DOHH2 (cell line): Measurements from ENCODE around the gene FAM229A.

Experiments used
- EZH2phosphoT487 ChIP-seq: fragments of 200-600 bp; sonication (generic); IDR thresholded peaks from 2 replicates; pipeline ENCODE4 v1.6.1; 2017; ENCODE audit warnings: borderline replicate concordance, mild to moderate bottlenecking, antibody characterized with exemption, low read length, moderate library complexity, mixed read lengths
- TF ChIP-seq, protein P1 (sequence below): fragments of 200-600 bp; sonication (generic); IDR thresholded peaks from one replicate; pipeline ENCODE4 v1.5.1; 2014; ENCODE audit warnings: antibody characterized with exemption, mild to moderate bottlenecking, low read depth, low read length; ENCODE audit not compliant: poor library complexity, severe bottlenecking

DNA sequence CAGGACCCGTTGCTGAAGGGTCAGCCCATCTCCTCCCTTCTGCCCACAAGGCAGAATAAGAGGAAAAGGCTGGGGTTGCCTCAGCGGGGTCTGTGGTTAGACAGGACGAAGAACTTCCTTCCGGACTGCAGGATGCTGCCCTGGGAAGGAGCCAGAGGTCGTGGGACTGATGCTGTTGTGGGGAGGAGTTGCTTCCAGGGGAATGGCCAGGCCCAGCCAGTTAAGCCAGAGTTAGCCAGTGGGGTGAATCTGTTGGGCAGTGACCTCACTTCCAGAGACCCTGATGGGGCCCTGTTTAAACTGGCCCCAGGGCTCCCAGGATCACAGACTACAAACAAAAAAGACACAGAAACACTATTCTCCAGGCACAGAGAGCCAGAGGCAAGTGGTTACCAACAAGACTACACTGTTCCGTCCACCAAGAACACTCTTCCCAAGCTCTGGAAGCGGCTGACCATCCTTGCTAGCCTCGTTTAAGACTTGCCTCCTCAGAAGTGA lies 13.0 kb downstream of the FAM229A start:
- no peak for TF ChIP-seq EZH2phosphoT487
- TF ChIP-seq, protein P1, sequence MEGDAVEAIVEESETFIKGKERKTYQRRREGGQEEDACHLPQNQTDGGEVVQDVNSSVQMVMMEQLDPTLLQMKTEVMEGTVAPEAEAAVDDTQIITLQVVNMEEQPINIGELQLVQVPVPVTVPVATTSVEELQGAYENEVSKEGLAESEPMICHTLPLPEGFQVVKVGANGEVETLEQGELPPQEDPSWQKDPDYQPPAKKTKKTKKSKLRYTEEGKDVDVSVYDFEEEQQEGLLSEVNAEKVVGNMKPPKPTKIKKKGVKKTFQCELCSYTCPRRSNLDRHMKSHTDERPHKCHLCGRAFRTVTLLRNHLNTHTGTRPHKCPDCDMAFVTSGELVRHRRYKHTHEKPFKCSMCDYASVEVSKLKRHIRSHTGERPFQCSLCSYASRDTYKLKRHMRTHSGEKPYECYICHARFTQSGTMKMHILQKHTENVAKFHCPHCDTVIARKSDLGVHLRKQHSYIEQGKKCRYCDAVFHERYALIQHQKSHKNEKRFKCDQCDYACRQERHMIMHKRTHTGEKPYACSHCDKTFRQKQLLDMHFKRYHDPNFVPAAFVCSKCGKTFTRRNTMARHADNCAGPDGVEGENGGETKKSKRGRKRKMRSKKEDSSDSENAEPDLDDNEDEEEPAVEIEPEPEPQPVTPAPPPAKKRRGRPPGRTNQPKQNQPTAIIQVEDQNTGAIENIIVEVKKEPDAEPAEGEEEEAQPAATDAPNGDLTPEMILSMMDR: no peak
